AG04450 (cell line): ENCODE data around the gene ZBED5. TPM values are rescaled to one million over a fixed set of nuclear protein-coding genes. Genes with fewer than 3 reads are reported as not detected.
A peak's percentile ranks its signal among the peaks of the same experiment; 100 is the strongest.

Source experiments
- CTCF ChIA-PET: fragments of 300-600, 350-600 bp; formaldehyde crosslinking; extraction: SDS; loops from one replicate; lab custom pipeline; 2022; ENCODE audit warnings: antibody characterized with exemption, inconsistent platforms; lab: Charles Lee
- POLR2A ChIA-PET: fragments of 350-600 bp; formaldehyde crosslinking; extraction: SDS; loops from one replicate; lab custom pipeline; 2021; ENCODE audit warnings: antibody characterized with exemption, inconsistent platforms; lab: Yijun Ruan, JAX
- DNase-seq: peaks from one replicate; pipeline ENCODE4 v3.0.0-alpha.2; 2011; ENCODE audit warnings: low read depth, low spot score
- H3K27ac ChIP-seq: one replicate; pipeline ENCODE4 v1.5.1; 2012; ENCODE audit warnings: low read depth, low read length, control low read depth
- H3K27me3 ChIP-seq: one replicate; pipeline ENCODE4 v1.6.0; 2012; ENCODE audit warnings: low read length; ENCODE audit not compliant: control insufficient read depth, insufficient read depth
- H3K4me3 ChIP-seq: 2 replicates; pipeline ENCODE4 v1.5.1; 2011; ENCODE audit warnings: mild to moderate bottlenecking, low read depth, low read length, control low read depth
- H3K9me3 ChIP-seq: 2 replicates; pipeline ENCODE4 v1.5.1; 2012; ENCODE audit warnings: low read length; ENCODE audit not compliant: control insufficient read depth, insufficient read depth
- polyA plus RNA-seq: library from polyadenylated mRNA; depleted of rRNA; stranded (reverse); fragments of >200 nt; gene quantifications from 2 replicates; pipeline ENCODE4 v1.2.3, GENCODE V29; 2011
- TF ChIP-seq, protein P1 (sequence below): IDR thresholded peaks from 2 replicates; pipeline ENCODE4 v1.5.1; 2011; ENCODE audit warnings: low read depth, low read length, control low read depth, inconsistent platforms

The ZBED5 gene
- polyA plus RNA-seq, 1 experiment: 87.7 TPM

DNA sequence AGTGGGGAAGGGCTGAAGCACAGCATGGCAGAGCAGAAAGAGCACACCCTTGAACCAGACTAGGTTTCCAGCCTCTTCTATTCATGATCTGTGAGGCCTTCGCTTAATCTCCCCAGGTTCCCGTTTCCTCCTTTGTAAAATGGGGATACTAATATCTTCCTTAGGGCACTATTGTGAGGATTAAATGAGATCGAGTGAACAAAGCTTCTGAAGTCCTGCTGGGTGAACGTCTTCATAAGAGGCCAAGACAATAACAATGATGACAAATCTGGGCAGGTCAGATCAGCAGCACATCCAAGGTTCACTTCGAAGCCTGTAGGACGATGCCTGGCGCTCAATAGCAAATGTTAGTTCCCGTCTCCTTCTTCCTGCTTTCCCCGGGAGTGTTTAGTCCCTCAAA, 38.6 kb upstream of the ZBED5 start:
- no peak for DNase-seq
- H3K27me3 ChIP-seq: no peaks in the 10 kb centered on the region
- H3K4me3 ChIP-seq: no peak overlapping the region
- TF ChIP-seq, protein P1, sequence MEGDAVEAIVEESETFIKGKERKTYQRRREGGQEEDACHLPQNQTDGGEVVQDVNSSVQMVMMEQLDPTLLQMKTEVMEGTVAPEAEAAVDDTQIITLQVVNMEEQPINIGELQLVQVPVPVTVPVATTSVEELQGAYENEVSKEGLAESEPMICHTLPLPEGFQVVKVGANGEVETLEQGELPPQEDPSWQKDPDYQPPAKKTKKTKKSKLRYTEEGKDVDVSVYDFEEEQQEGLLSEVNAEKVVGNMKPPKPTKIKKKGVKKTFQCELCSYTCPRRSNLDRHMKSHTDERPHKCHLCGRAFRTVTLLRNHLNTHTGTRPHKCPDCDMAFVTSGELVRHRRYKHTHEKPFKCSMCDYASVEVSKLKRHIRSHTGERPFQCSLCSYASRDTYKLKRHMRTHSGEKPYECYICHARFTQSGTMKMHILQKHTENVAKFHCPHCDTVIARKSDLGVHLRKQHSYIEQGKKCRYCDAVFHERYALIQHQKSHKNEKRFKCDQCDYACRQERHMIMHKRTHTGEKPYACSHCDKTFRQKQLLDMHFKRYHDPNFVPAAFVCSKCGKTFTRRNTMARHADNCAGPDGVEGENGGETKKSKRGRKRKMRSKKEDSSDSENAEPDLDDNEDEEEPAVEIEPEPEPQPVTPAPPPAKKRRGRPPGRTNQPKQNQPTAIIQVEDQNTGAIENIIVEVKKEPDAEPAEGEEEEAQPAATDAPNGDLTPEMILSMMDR: no peak
- H3K9me3 ChIP-seq: no peaks in the 10 kb centered on the region
- CTCF ChIA-PET: interaction anchor here (1.1 to 3.5 kb wide), 3 partner anchors 18 to 126 kb away, joined by 3 to 24 read pairs (median 3); no protein-coding TSS in a partner anchor
- POLR2A ChIA-PET: interaction anchor here (0.6 kb wide), 1 partner anchor 591 kb away, joined by 4 read pairs; the partner anchor contains the start of gene ADM
- no peak overlapping the region for H3K27ac ChIP-seq

DNA sequence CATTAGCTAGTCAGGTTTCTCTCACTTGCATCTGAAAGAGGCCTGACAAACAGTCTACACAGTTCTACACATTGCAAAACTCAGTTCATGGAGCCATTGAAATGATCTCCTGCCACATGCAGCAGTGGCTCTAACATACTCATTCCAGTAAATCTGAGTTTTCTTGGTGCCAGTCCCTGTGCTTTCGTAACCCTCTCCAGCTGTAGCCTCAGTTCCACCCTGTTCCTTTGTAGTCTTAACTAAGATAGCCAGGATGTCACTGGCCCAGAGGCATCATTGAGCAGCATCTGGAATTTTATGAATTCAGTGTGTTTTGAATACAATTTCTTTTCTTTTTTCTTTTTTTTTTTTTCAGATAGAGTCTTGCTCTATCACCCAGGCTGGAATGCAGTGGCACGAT, 37.4 kb upstream of the ZBED5 start:
- ChIA-PET CTCF (interaction anchor here (2.1 to 3.5 kb wide), 2 partner anchors 17 to 18 kb away, joined by 7 to 24 read pairs; no protein-coding TSS in a partner anchor), POLR2A (interaction anchor here (1.3 kb wide), 1 partner anchor 86 kb away, joined by 3 read pairs; the partner anchor contains the start of gene EIF4G2)
- TF ChIP-seq, protein P1: no peak
- H3K9me3 ChIP-seq: no peaks in the 10 kb centered on the region
- H3K27me3 ChIP-seq: no peaks in the 10 kb centered on the region
- DNase-seq: no peak
- H3K27ac ChIP-seq: no peak overlapping the region
- H3K4me3 ChIP-seq: no peak overlapping the region

GRCh38 chr11:10894666-10895065, 36.8 kb upstream of the ZBED5 start:
- Histone ChIP-seq H3K4me3 (no peak overlapping the region), H3K27ac (no peak overlapping the region), H3K9me3 (no peaks in the 10 kb centered on the region), H3K27me3 (no peaks in the 10 kb centered on the region)
- CTCF ChIA-PET: interaction anchor here (0.6 to 3.5 kb wide), 5 partner anchors 16 to 39 kb away, joined by 3 to 24 read pairs (median 6); no protein-coding TSS in a partner anchor
- DNase-seq: no peak
- POLR2A ChIA-PET: interaction anchor here (1.3 to 2.3 kb wide), 3 partner anchors 36 to 86 kb away, joined by 3 to 29 read pairs (median 13); partner anchors contain the start of genes EIF4G2 and ZBED5
- TF ChIP-seq, protein P1: no peak

DNA sequence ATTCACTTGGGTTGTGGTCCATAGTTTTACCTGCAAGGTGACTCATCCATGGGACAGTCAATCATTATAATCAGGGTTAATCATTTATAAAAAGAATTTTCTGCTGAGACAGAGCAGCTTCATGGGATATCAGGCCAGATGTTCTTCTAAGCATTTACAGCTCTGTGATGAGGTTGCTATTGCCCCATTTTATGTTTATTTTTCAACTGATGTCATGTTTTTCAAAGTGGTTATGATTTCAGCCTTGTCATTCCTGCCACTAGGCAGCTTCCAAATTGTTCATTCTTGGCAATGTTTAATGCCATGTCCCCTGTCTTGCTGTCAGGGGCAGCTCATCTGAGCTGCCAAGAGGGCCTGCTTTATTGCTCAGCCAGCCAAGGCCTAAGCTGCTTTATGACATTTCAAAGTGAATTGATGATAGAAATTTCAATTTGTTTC, 35.9 kb upstream of the ZBED5 start:
- TF ChIP-seq, protein P1: peak; percentile 62
- peak; percentile 62 for DNase-seq
- Histone ChIP-seq H3K4me3 (no peak overlapping the region), H3K27me3 (no peaks in the 10 kb centered on the region), H3K9me3 (no peaks in the 10 kb centered on the region), H3K27ac (peak overlapping the region; percentile 72)
- ChIA-PET POLR2A (interaction anchor here (0.9 to 2.3 kb wide), 5 partner anchors 35 to 85 kb away, joined by 3 to 29 read pairs (median 6); partner anchors contain the start of genes EIF4G2 and ZBED5), CTCF (interaction anchor here (1.0 to 3.5 kb wide), 10 partner anchors 11 to 893 kb away, joined by 3 to 24 read pairs (median 6); no protein-coding TSS in a partner anchor)

DNA sequence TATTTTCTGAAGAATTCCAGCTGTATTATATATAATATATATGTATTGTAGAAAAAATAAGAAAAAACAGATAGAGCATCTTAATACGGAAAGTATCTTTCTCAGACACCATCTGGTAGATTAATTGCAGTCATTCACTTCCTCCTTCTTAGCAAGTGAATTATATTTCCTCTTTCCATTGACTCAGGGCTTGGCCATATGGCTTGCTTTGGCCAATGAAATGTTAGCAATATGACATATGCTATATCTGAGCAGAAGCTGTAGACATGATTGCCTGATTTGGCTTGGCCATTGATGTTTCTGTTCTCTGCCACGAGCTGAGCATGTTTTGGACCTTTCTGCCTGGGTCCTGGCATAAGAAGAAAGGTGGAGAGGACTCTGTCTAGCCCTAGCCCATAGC, 34.4 kb upstream of the ZBED5 start:
- ChIA-PET CTCF (interaction anchor here (1.9 kb wide), 1 partner anchor 14 kb away, joined by 10 read pairs; no protein-coding TSS in a partner anchor), POLR2A (interaction anchor here (2.2 to 2.3 kb wide), 2 partner anchors 34 to 83 kb away, joined by 13 to 29 read pairs; partner anchors contain the start of genes EIF4G2 and ZBED5)
- H3K27ac ChIP-seq: no peak overlapping the region
- no peaks in the 10 kb centered on the region for H3K27me3 ChIP-seq
- TF ChIP-seq, protein P1: no peak
- H3K9me3 ChIP-seq: no peaks in the 10 kb centered on the region
- no peak for DNase-seq
- H3K4me3 ChIP-seq: no peak overlapping the region
